AG10803 (cell line): Measurements from ENCODE around the gene MAP3K21.
A peak's percentile ranks its signal among the peaks of the same experiment; 100 is the strongest.

Experiments
- DNase-seq: peaks from one replicate; pipeline ENCODE4 v3.0.0; 2010; ENCODE audit warnings: low read depth
- H3K4me3 ChIP-seq: 2 replicates; pipeline ENCODE4 v1.5.1; 2011; ENCODE audit warnings: mild to moderate bottlenecking, low read length, control low read depth
- TF ChIP-seq, protein P1 (sequence below): conservative IDR thresholded peaks from 2 replicates; pipeline ENCODE4 v1.5.1; 2011; ENCODE audit warnings: mild to moderate bottlenecking, low read length, control low read depth, inconsistent platforms

Gene MAP3K21

GRCh38 chr1:233290396-233291034, 37.0 kb upstream of the MAP3K21 start:
- H3K4me3 ChIP-seq = no peak overlapping the region
- TF ChIP-seq, protein P1, sequence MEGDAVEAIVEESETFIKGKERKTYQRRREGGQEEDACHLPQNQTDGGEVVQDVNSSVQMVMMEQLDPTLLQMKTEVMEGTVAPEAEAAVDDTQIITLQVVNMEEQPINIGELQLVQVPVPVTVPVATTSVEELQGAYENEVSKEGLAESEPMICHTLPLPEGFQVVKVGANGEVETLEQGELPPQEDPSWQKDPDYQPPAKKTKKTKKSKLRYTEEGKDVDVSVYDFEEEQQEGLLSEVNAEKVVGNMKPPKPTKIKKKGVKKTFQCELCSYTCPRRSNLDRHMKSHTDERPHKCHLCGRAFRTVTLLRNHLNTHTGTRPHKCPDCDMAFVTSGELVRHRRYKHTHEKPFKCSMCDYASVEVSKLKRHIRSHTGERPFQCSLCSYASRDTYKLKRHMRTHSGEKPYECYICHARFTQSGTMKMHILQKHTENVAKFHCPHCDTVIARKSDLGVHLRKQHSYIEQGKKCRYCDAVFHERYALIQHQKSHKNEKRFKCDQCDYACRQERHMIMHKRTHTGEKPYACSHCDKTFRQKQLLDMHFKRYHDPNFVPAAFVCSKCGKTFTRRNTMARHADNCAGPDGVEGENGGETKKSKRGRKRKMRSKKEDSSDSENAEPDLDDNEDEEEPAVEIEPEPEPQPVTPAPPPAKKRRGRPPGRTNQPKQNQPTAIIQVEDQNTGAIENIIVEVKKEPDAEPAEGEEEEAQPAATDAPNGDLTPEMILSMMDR = no peak
- DNase-seq = no peak

GRCh38 chr1:233293556-233294446, 33.7 kb upstream of the MAP3K21 start:
- no peak overlapping the region for H3K4me3 ChIP-seq
- peak; percentile 11 for DNase-seq
- TF ChIP-seq, protein P1 = no peak

DNA sequence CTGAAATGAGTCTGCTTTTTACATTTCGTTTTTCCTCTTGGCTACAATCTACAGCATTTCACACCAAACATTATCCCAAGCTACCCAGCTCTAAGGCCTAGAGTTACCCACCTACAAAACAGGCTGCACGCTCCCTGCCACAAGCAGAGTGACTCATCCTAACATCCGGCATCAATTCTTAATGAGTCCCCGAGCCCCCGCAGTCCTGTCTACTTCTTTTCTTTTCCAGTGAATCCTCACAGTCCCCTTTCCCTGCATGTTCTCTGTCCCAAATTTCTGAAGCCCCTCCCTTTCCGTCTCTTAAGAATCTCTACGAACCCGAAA, 32.6 kb upstream of the MAP3K21 start:
- DNase-seq = peak; percentile 60

DNA sequence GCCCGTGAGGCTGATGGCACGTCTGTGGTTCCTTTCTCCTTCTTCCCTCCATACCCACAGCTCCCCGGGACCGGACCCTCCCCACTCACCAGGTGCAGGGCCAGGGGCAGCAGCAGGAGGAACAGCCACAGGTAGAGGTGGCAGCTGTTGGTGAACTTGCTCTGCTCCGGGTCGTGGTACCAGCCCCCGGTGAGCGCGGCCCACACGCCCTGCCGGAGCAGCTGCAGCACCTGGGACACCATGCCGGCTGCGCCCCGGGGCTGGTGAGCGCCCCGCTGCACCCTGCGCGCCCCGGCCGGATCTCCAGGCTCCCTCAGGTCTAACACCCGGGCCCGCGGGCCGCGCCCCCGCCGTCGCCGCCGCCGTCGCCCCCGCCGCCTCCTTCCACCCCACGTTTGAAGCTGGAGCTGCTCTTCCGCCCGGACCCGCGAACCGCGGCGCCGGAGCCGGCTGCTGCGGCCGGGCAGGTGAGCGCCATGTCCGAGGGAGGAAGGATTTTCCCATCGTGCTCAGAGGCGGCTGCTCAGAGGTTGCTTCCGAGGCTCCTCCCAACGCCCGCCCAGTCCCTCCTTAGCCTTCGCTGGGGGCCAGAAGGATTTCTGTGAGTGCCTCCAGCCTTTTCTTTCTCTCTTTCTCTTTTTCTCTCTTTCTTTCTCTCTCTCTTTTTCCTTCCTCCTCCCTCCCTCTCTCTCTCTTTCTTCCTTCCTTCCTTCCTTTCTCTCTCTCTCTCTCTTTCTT, 32.1 kb upstream of the MAP3K21 start, which contains the start of gene PCNX2:
Gene PCNX2, minus strand, starts transcription at position 489 of the 738 bp plus-strand sequence. Its CDS starts 247 bp downstream, at position 242.
- peak within 1 kb of the TSS; percentile 94 for H3K4me3 ChIP-seq
- DNase-seq = peak; percentile 47
- TF ChIP-seq, protein P1 = no peak

More for the DNA sequence above, 32.6 kb upstream of the MAP3K21 start:
- TF ChIP-seq, protein P1 = no peak
- peak overlapping the region; percentile 94 for H3K4me3 ChIP-seq

DNA sequence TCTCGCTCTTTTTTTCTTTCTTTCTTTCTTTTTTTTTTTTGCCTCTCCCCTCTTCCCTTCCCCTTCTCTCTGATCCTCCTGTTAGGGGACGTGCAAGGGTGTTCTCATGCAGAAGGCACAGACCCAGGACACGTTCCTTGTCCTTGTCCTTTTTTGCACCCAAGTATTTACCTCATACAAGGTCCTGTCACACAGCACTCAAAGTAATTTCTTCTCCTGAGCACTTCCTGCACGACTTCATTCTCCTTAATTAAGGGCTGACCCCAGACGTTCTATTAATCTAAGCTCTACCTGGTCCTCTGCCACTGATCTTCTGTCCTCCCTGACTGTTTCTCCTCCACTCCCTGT, 31.6 kb upstream of the MAP3K21 start:
- peak overlapping the region; percentile 94 for H3K4me3 ChIP-seq
- TF ChIP-seq, protein P1 = no peak
- no peak for DNase-seq

GRCh38 chr1:233299450-233299849, 28.1 kb upstream of the MAP3K21 start:
- H3K4me3 ChIP-seq = no peak overlapping the region
- DNase-seq = no peak
- TF ChIP-seq, protein P1 = no peak
